ENCODE data around the gene GLDC. TPM values are rescaled to one million over a fixed set of nuclear protein-coding genes. Genes with fewer than 3 reads are reported as not detected.
"Not testable (repeated sequence)": the region's sequence is repeated elsewhere in the genome, so short reads cannot be mapped to it uniquely, and the experiment has no call there.

GLDC gene
- total RNA-seq, 4 donors from 2014 or later, result 2.4 to 7.4 (median 4.8) TPM

- DNase-seq (ENCODE audit: low spot score in 2 of 2), result no peak
- Histone ChIP-seq H3K4me3 (no peak overlapping the region), H3K27me3 (no peaks in the 10 kb centered on the region), H3K36me3 (no peaks in the 10 kb centered on the region), H3K4me1 (no peaks in the 10 kb centered on the region), H3K9me3 (no peaks in the 10 kb centered on the region), H3K27ac (no peak overlapping the region)
- 54% methylated on average over 8 of the region's 8 CpGs for WGBS
- no peak for TF ChIP-seq POLR2A (IDR thresholded peaks at IDR 0.05)
These were observed 96.3 kb downstream of the GLDC start for GRCh38 chr9:6549106-6549800.

- Histone ChIP-seq H3K4me3 (no peak overlapping the region), H3K4me1 (no peaks in the 10 kb centered on the region), H3K27ac (no peak overlapping the region), H3K36me3 (no peaks in the 10 kb centered on the region), H3K9me3 (no peaks in the 10 kb centered on the region), H3K27me3 (no peaks in the 10 kb centered on the region)
- DNase-seq (ENCODE audit: low spot score in 2 of 2), result no peak
- WGBS, result 90% methylated on average over 8 of the region's 8 CpGs
- TF ChIP-seq POLR2A (IDR thresholded peaks at IDR 0.05), result no peak
- no peak for TF ChIP-seq CTCF (IDR thresholded peaks at IDR 0.05)
- no peak for TF ChIP-seq EP300 (IDR thresholded peaks at IDR 0.05)
- no peak for TF ChIP-seq POLR2AphosphoS5 (IDR thresholded peaks at IDR 0.05)
These were observed 100.4 kb downstream of the GLDC start for GRCh38 chr9:6545017-6545691.

DNA sequence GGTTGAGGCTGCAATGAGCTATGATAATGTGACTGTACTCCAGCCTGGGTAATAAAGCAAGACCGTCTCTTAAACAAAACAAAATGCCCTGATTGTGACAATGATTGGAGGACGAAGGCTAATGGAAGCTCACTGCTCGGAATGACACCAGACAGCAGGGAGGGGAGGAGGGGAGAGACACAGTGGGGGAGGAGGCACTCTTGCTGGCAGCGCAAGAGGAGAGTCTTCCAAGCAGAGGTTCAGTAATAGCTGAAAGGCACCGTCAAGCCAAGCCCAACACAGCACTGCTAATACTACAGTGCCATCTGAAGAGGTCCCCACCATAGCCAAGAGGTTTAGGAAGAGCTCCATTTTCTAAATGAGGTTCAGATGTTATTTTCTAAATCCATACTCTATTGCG, 102.3 kb downstream of the GLDC start:
- no peak for DNase-seq (ENCODE audit: low spot score in 2 of 2)
- TF ChIP-seq CTCF (IDR thresholded peaks at IDR 0.05) (no peak), POLR2AphosphoS5 (IDR thresholded peaks at IDR 0.05) (no peak), EP300 (IDR thresholded peaks at IDR 0.05) (no peak), POLR2A (IDR thresholded peaks at IDR 0.05) (no peak)
- Histone ChIP-seq H3K9me3 (no peaks in the 10 kb centered on the region), H3K4me1 (no peaks in the 10 kb centered on the region), H3K36me3 (no peaks in the 10 kb centered on the region), H3K27ac (no peak overlapping the region), H3K27me3 (no peaks in the 10 kb centered on the region), H3K4me3 (no peak overlapping the region)
- WGBS, result 51% methylated on average over 6 of the region's 6 CpGs

- H3K27ac ChIP-seq; H3K36me3 ChIP-seq; H3K4me1 ChIP-seq; H3K27me3 ChIP-seq; DNase-seq (ENCODE audit: low spot score in 2 of 2); H3K4me3 ChIP-seq; H3K9me3 ChIP-seq: not testable (repeated sequence)
- 90% methylated on average over 5 of the region's 5 CpGs for WGBS
These were observed 102.9 kb downstream of the GLDC start for GRCh38 chr9:6542617-6543016.

- H3K27me3 ChIP-seq, result no peaks in the 10 kb centered on the region
- no peak overlapping the region for H3K4me3 ChIP-seq
- H3K4me1 ChIP-seq, result no peaks in the 10 kb centered on the region
- TF ChIP-seq EP300 (IDR thresholded peaks at IDR 0.05) (no peak), POLR2AphosphoS5 (IDR thresholded peaks at IDR 0.05) (no peak), POLR2A (IDR thresholded peaks at IDR 0.05) (no peak), CTCF (IDR thresholded peaks at IDR 0.05) (no peak)
- 48% methylated on average over 3 of the region's 3 CpGs for WGBS
- H3K36me3 ChIP-seq, result no peaks in the 10 kb centered on the region
- DNase-seq (ENCODE audit: low spot score in 2 of 2), result no peak
- no peaks in the 10 kb centered on the region for H3K9me3 ChIP-seq
- no peak overlapping the region for H3K27ac ChIP-seq
These were observed 106.9 kb downstream of the GLDC start for GRCh38 chr9:6538666-6539071.

DNA sequence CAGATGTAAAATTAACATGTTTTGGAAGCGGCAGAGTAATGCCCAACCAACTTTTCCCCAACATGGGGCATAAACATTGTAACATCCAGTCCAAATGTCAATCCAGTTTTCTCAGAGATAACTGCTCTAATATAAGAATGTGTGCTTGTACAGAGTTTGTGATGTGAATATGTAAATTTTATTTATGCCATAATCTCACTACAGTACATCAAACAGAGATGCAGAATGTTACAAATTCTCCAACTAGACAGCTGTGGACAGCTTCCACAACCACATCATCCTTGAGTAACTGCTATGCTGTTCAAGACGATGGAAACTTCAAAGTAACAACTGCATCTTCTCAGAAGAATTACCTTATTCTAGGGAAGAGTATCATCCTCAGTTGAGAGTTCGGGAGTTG, 109.9 kb downstream of the GLDC start:
- no peak overlapping the region for H3K4me3 ChIP-seq
- DNase-seq (ENCODE audit: low spot score in 2 of 2), result no peak
- no peaks in the 10 kb centered on the region for H3K4me1 ChIP-seq
- H3K9me3 ChIP-seq, result no peaks in the 10 kb centered on the region
- H3K27me3 ChIP-seq, result no peaks in the 10 kb centered on the region
- TF ChIP-seq POLR2AphosphoS5 (IDR thresholded peaks at IDR 0.05), result no peak
- TF ChIP-seq POLR2A (IDR thresholded peaks at IDR 0.05), result no peak
- no peak for TF ChIP-seq CTCF (IDR thresholded peaks at IDR 0.05)
- TF ChIP-seq EP300 (IDR thresholded peaks at IDR 0.05), result no peak
- H3K36me3 ChIP-seq, result no peaks in the 10 kb centered on the region
- WGBS, result 84% methylated on average over 3 of the region's 3 CpGs
- H3K27ac ChIP-seq, result no peak overlapping the region

Measured in suprapubic skin (tissue), 4 donors.